ENCODE measurements around the gene MAPK11.

Gene MAPK11

DNA sequence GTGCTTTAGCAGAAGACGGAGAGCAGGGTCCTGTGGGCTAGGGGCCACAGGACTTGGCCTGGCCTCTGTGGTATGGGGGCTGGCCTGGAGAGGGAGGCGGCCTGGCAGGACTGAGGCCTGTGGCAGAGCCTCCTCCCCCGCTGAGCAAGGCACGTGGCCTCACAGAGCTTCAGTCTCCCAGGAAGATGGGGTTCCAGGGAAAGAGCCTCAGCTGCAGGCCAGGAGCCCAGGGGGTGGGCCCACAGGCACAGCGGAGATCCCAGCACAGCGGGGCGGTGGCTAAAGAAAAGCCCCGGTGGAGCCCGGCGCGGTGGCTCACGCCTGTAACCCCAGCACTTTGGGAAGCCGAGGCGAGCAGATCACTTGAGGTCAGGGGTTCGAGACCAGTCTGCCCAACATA is 10.9 kb downstream of the MAPK11 start:
- no peak for DNase-seq

GRCh38 chr22:50258361-50259292 is 11.6 kb downstream of the MAPK11 start:
- DNase-seq, result no peak

- DNase-seq, result no peak
Observed at GRCh38 chr22:50257451-50258360, 12.5 kb downstream of the MAPK11 start.

DNA sequence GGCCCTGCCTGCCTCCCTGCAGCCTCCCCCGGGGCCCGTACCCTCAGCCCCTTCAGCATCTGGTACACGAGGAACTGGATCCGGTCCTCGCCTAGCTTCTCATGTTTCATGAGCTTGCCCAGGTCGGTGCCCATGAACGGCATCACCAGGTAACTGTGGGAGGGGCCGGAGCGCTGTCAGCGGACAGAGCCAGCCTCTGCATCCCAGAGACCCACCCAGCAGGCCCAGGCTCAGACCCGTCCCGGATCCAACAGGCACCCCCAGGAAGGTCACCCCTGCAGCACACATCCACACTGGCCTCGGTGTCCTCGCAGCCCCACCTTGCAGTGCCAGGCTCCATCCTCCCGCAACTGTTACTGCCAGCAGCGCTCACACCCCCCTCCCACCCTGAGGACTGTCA is 13.1 kb downstream of the MAPK11 start:
- no peak for DNase-seq

- DNase-seq, result no peak
Observed at GRCh38 chr22:50256258-50256862, 13.8 kb downstream of the MAPK11 start.

GRCh38 chr22:50255607-50256006 is 14.6 kb downstream of the MAPK11 start:
- DNase-seq, result no peak

DNA sequence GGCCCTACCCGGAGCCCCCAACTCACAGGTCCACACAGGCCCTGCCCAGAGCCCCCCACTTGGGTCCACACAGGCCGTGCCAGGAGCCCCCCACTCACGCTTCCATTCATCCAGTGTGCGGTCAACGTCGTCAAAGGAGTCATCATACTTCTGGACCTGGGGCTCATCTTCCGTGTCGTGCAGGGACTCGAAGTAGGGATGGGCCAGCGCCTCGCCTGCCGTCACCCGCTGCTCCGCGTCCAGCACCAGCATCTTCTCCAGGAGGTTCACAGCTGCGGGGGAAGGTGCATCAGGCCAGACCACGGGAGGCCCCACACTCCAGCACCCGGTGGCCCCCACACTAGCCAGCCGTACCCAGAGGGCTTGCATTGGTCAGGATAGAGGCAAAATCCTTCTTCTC is 15.1 kb downstream of the MAPK11 start:
- no peak for DNase-seq

GRCh38 chr22:50253941-50254340 is 16.2 kb downstream of the MAPK11 start:
- no peak for DNase-seq

DNA sequence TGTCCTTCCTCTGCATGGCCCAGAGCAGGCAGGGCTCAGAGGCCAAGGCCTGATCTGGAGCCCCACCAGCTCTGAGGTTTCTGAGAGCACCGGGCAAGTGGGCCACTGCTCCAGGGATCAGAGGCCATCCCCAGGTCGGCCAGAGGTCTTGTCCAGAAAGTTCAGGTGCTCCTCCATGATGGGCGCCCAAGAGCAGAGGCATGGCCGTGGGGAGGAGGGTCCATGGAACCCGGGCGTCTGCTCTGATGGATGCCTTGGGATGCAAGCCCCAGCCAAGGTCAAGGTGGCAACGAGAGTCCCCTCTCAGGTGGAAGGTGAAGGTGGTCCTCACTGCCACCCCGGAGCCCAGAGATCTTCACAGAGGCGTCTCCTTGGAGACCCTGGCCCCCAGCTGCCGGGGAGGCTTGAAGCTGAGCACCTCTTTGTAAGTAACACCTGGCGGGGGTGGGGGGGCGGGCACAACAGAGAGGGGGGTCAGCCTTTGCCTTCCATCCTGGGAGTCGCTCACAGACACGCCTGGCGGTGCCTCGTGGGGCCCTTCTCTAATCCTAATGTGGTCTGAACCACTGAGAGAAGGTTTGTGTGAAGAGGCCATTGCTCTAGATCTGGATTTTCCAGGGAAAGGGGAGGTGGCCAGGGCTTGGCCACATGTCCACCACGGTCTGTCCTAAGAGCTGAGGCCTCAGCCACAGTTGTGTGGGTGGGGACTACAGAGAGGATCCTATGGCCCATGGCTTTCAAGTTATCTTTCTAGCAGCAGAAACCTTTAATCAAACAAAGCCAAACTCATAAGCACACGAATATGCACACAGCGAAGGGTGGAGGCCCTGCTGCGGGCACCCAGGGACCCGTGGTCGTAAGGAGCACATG is 16.9 kb downstream of the MAPK11 start:
- no peak for DNase-seq

DNA sequence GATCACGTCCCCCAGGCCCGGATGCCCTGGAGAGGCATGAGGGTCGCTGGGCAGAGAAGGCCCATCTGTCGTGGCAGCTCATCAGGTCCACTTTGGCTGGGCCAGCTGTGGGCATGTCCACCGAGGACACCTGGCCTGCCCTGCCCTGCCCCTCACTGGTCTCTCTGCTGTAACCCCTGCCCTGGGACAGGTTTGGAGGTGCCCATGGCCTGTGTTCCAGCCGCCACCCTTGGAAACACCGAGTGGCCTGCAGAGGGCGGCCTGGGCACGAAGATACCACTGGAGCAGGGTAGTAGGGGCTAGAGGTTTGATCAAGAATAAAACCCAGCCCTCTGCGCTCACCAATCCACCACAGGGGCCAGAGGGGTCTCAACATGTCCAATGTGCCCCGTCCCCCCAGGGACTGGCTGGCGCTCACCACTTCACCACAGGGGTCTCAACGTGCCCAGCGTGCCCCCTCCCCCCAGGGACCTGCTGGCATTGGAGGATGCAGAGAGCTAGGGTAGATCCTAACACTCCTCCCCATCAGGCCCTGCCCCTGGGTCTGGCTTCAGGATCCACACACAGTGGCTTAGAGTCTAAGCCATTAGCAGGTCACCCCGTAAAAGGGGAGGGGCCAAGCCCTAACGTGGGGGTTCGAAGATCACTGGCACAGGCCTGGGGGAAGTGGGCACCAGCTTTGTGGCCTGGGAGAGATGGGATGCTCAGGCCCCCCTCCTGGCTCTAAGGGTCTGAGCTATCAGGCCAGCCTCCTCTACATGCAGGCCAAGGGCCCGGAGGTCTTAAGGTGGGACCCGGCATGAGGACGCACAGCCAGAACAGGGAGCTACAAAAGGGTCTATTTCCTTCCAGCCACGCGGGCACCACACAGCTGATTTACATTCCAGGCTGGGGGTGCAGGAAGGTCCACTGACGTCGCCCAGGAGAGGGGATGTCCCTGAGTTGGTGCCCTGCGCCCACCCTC is 17.8 kb downstream of the MAPK11 start:
- DNase-seq, result peak; percentile 69

GRCh38 chr22:50251477-50252081 is 18.6 kb downstream of the MAPK11 start:
- DNase-seq, result no peak

DNA sequence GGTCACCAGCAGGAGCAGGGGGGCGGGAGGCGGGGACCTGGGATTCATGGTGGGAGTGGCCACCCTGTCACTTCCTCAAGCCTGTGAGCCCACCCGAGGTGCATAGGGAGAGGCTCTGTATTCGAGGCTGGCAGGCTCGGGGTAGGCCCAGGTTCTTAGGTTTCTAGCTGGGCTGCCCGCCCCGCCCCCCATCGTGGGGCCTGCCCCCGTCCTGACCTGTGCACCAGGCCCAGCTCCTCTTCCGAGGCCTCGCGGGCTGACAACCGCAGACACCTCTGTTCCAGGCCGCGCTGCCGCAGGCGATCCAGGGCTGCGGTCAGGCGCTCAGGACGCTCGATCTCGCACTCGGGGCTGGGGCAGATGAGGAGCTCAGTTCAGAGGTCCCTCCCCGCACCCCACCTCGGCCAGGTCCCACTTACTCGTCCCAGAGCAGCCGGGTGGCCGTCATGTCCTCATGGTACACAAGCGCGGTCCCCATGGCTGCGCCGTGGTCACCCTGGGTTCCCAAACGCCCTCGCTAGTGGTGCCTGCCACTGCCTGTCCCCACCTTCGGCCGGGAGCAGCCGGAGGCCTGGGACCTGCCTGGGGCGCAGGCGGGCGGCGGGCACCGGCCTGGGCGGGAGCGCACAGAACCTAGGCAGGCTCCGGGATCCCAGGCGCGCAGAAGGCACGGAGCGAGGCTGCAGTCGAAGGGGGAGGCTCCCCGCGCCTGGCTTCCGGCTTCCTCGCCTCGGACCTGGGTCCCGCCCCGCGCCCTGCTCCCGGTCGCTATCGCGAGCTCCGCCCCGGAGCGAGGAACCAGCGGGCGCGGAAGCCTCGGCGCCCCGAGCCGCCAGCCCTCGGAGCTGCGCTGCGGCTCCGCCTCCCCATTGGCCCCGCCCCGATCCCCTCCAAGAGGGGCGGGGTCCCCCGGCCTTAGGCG is 19.4 kb downstream of the MAPK11 start, which contains the start of gene HDAC10:
Gene HDAC10, minus strand, starts transcription at position 711 of the 922 bp plus-strand sequence. Its CDS starts 233 bp downstream, at position 478.
- DNase-seq, result peak; percentile 85

DNA sequence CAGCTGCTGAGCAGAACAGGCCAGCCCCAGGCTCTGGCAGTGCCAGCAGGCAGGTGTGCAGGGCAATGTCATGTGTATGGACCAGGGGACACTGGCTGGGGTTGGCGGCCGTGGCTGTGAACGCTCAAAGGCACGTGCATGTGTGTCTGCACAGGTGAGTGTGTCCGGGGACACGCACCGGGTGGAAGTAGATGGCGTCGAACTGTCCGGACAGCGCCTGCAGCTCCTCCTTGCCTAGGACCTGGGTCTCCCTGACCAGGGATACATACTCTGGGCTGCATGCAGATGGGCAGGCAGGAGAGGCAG is 20.0 kb downstream of the MAPK11 start:
- no peak for DNase-seq

- no peak for DNase-seq
Observed at GRCh38 chr22:50249341-50250248, 20.6 kb downstream of the MAPK11 start.

- no peak for DNase-seq
Observed at GRCh38 chr22:50248196-50249081, 21.7 kb downstream of the MAPK11 start.

- no peak for DNase-seq
Observed at GRCh38 chr22:50247748-50248147, 22.4 kb downstream of the MAPK11 start.

All from stimulated activated CD4-positive, alpha-beta T cell treated with anti-CD3 and anti-CD28 coated beads, Interleukin-1b, Interleukin-23, amount 100 ng/mL, for 48 hours (primary cell).